ENCODE results near the gene STK32C. TPM values are rescaled to one million over a fixed set of nuclear protein-coding genes. Genes with fewer than 3 reads are reported as not detected.

STK32C gene
- total and polyA plus RNA-seq, 10 donors: 9.6 to 27.8 (median 15.7) TPM

GRCh38 chr10:132334631-132335188 is 27.0 kb upstream of the STK32C start:
- DNase-seq: no peak
- Histone ChIP-seq H3K27ac (peak overlapping the region in 4 of 8 donors; percentile 50 to 87 (median 70)), H3K36me3 (peaks cover 0 to 15% (median 2%) of the 10 kb centered on the region in 6 donors), H3K4me1 (peaks cover 11 to 78% (median 43%) of the 10 kb centered on the region in 6 donors), H3K27me3 (replicated peaks in 1 of 7) (no peaks in the 10 kb centered on the region), H3K9me3 (no peaks in the 10 kb centered on the region), H3K4me3 (peak overlapping the region in 1 of 8 donors; percentile 43)
- no peak for TF ChIP-seq POLR2A (IDR thresholded peaks at IDR 0.05)
- no peak for TF ChIP-seq CTCF (IDR thresholded peaks at IDR 0.05 in 8 of 11, conservative IDR thresholded peaks at IDR 0.05 in 3 of 11)
- no peak for TF ChIP-seq POLR2AphosphoS5 (IDR thresholded peaks at IDR 0.05)
- intact Hi-C loops (cut with DNase I; ENCODE audit: low total_unique reads): no loop called here
- 76 to 87% (median 83%) methylated on average over 4 of the region's 4 CpGs for WGBS, 5 donors

- Histone ChIP-seq H3K4me3 (no peak overlapping the region), H3K4me1 (peaks cover 17 to 90% (median 55%) of the 10 kb centered on the region in 6 donors), H3K9me3 (no peaks in the 10 kb centered on the region), H3K27ac (peak overlapping the region in 3 of 8 donors; percentile 88 to 97 (median 94)), H3K36me3 (peaks cover 0 to 8% (median 0%) of the 10 kb centered on the region in 6 donors), H3K27me3 (replicated peaks in 1 of 7) (no peaks in the 10 kb centered on the region)
- TF ChIP-seq POLR2AphosphoS5 (IDR thresholded peaks at IDR 0.05) (no peak), CTCF (IDR thresholded peaks at IDR 0.05 in 8 of 11, conservative IDR thresholded peaks at IDR 0.05 in 3 of 11) (no peak), POLR2A (IDR thresholded peaks at IDR 0.05) (no peak)
- DNase-seq: no peak
- intact Hi-C loops (cut with DNase I; ENCODE audit: low total_unique reads): no loop called here
- 80 to 94% (median 90%) methylated on average over 7 of the region's 7 CpGs for WGBS, 5 donors
Observed at GRCh38 chr10:132333386-132333785, 25.6 kb upstream of the STK32C start.

- peaks cover 0 to 16% (median 0%) of the 10 kb centered on the region in 6 donors for H3K36me3 ChIP-seq
- no peaks in the 10 kb centered on the region for H3K9me3 ChIP-seq
- peak overlapping the region; percentile 81 to 97 (median 89) for H3K27ac ChIP-seq
- peak overlapping the region; percentile 70 to 95 (median 87) for H3K4me3 ChIP-seq
- no peaks in the 10 kb centered on the region for H3K27me3 ChIP-seq (replicated peaks in 1 of 7)
- DNase-seq: no peak
- H3K4me1 ChIP-seq: peaks cover 12 to 90% (median 60%) of the 10 kb centered on the region in 6 donors
- intact Hi-C loops (cut with DNase I; ENCODE audit: low total_unique reads): no loop called here
- no peak for TF ChIP-seq POLR2A (IDR thresholded peaks at IDR 0.05)
- TF ChIP-seq POLR2AphosphoS5 (IDR thresholded peaks at IDR 0.05): peak in 2 of 3 donors; percentile 71 to 73
- no peak for TF ChIP-seq CTCF (IDR thresholded peaks at IDR 0.05 in 8 of 11, conservative IDR thresholded peaks at IDR 0.05 in 3 of 11)
- 8 to 15% (median 10%) methylated on average over 15 to 16 of the region's 16 CpGs for WGBS, 5 donors
Observed at GRCh38 chr10:132332433-132332754, 24.6 kb upstream of the STK32C start.

- H3K4me1 ChIP-seq: peaks cover 11 to 90% (median 61%) of the 10 kb centered on the region in 6 donors
- peak within 1 kb of the TSS; percentile 82 to 97 (median 89) for H3K27ac ChIP-seq
- peak; percentile 90 to 93 (median 91) for TF ChIP-seq POLR2AphosphoS5 (IDR thresholded peaks at IDR 0.05)
- no peak for TF ChIP-seq CTCF (IDR thresholded peaks at IDR 0.05 in 8 of 11, conservative IDR thresholded peaks at IDR 0.05 in 3 of 11)
- TF ChIP-seq POLR2A (IDR thresholded peaks at IDR 0.05): peak in 2 of 3 donors; percentile 45 to 68
- peaks cover 0 to 21% (median 0%) of the 10 kb centered on the region in 6 donors for H3K36me3 ChIP-seq
- peak within 1 kb of the TSS; percentile 70 to 95 (median 87) for H3K4me3 ChIP-seq
- no peaks in the 10 kb centered on the region for H3K27me3 ChIP-seq (replicated peaks in 1 of 7)
- intact Hi-C loops (cut with DNase I; ENCODE audit: low total_unique reads): no loop called here
- H3K9me3 ChIP-seq: no peaks in the 10 kb centered on the region
- 0 to 2% (median 1%) methylated on average over 33 to 87 of the region's 89 CpGs for WGBS, 5 donors
- DNase-seq: peak; percentile 100
Observed at GRCh38 chr10:132331601-132332432, 24.1 kb upstream of the STK32C start, which contains the start of gene LRRC27. TSS of gene LRRC27 (plus strand) at chr10:132332193. CDS start at chr10:132333525, 1,332 bp downstream.

Measured in spleen (tissue), 11 donors.